Calu3 (cell line): ENCODE results near the gene MAML3. TPM values are rescaled to one million over a fixed set of nuclear protein-coding genes. Genes with fewer than 3 reads are reported as not detected.

Experiments
- BruUV-seq: library from RNA; stranded (reverse); fragments of 400-500 nt; replicated peaks from 2 replicates; lab custom pipeline; 2021; lab: Mats Ljungman, UMichigan
- CTCF ChIA-PET: fragments of 300-600 bp; sonication (Branson Sonifier 250); formaldehyde crosslinking; loops from one replicate; lab custom pipeline; 2022; ENCODE audit warnings: antibody characterized with exemption; lab: Charles Lee
- DNase-seq: peaks from one replicate; pipeline ENCODE4 v3.0.0; 2022
- H3K27ac Mint-ChIP-seq: one replicate; pipeline ENCODE4 v1.8.0; 2022; ENCODE audit warnings: mixed read lengths; ENCODE audit not compliant: unreplicated experiment
- H3K27me3 Mint-ChIP-seq: one replicate; pipeline ENCODE4 v1.8.0; 2022; ENCODE audit warnings: mixed read lengths; ENCODE audit not compliant: unreplicated experiment
- H3K36me3 Mint-ChIP-seq: one replicate; pipeline ENCODE4 v1.8.0; 2022; ENCODE audit warnings: mild to moderate bottlenecking, moderate library complexity, mixed read lengths; ENCODE audit not compliant: insufficient read depth, unreplicated experiment
- H3K4me1 Mint-ChIP-seq: one replicate; pipeline ENCODE4 v1.8.0; 2022; ENCODE audit warnings: mild to moderate bottlenecking, low read depth, mixed read lengths; ENCODE audit not compliant: unreplicated experiment
- H3K4me3 Mint-ChIP-seq: one replicate; pipeline ENCODE4 v1.8.0; 2022; ENCODE audit warnings: mild to moderate bottlenecking, low read depth, moderate library complexity, mixed read lengths; ENCODE audit not compliant: unreplicated experiment
- H3K9me3 Mint-ChIP-seq: one replicate; pipeline ENCODE4 v1.8.0; 2022; ENCODE audit warnings: low read depth, mixed read lengths; ENCODE audit not compliant: unreplicated experiment
- intact Hi-C: fragments of 100-400 bp; cut with micrococcal nuclease; formaldehyde crosslinking; loops from one replicate; pipeline ENCODE4 v1.10.0; 2022; ENCODE audit not compliant: unreplicated experiment
- total RNA-seq: library from RNA; stranded (reverse); gene quantifications from 2 replicates; pipeline ENCODE4 v1.2.3, GENCODE V29; 2022
- TF ChIP-seq, protein P1 (sequence below): fragments of 200-600 bp; IDR thresholded peaks from one replicate; pipeline ENCODE4 v1.8.0; 2022; ENCODE audit warnings: antibody characterized with exemption; ENCODE audit not compliant: unreplicated experiment

Gene MAML3
- total RNA-seq, 1 experiment from 2014 or later: 4.0 TPM

DNA sequence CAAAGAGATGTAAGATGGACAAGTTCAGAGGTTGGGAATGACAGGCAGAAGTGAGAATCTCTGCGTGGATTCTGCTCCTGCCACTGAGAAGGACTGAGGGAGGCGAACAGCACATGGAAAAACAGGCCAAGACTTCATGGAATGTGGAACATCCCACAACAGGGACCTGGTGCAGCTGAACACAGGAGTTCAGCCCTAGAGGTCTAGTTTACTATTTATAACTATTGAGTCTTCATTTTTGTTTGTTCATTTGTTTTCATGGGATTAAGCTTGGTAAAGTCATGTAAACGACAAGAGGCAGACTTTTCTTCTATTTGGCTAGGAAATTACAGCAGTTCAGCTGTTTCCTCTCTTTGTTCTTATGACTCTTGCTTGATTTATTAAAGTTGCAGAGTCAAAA lies 234.5 kb downstream of the MAML3 start:
- intact Hi-C loops: no loop called here
- no peak for DNase-seq
- Mint-ChIP-seq H3K27me3 (no peaks in the 10 kb centered on the region), H3K27ac (no peak overlapping the region), H3K36me3 (no peaks in the 10 kb centered on the region), H3K9me3 (no peaks in the 10 kb centered on the region), H3K4me3 (no peak overlapping the region), H3K4me1 (peaks cover 34% of the 10 kb centered on the region)
- TF ChIP-seq, protein P1, sequence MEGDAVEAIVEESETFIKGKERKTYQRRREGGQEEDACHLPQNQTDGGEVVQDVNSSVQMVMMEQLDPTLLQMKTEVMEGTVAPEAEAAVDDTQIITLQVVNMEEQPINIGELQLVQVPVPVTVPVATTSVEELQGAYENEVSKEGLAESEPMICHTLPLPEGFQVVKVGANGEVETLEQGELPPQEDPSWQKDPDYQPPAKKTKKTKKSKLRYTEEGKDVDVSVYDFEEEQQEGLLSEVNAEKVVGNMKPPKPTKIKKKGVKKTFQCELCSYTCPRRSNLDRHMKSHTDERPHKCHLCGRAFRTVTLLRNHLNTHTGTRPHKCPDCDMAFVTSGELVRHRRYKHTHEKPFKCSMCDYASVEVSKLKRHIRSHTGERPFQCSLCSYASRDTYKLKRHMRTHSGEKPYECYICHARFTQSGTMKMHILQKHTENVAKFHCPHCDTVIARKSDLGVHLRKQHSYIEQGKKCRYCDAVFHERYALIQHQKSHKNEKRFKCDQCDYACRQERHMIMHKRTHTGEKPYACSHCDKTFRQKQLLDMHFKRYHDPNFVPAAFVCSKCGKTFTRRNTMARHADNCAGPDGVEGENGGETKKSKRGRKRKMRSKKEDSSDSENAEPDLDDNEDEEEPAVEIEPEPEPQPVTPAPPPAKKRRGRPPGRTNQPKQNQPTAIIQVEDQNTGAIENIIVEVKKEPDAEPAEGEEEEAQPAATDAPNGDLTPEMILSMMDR: no peak
- no TSS peak for BruUV-seq
- CTCF ChIA-PET: no interaction called here

DNA sequence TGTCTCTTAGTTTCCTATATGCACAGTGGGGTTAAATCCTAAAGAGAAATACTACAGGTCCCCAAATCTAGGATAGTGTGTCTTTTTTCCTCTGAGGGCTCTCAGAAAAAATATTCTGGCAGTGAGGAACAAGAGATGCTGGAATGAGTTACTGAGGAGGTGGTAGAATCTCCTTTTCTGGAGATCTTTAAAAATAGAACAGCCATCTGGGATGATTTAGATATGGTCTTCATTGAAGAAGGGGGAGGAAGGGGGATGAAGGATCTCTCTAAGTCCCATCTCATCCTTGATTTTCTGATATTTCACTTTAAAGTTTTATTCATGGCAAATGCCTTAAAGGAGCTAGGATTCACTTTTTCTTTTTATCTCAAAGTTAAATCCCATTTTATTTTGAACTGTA lies 235.0 kb downstream of the MAML3 start:
- TF ChIP-seq, protein P1: no peak
- Mint-ChIP-seq H3K27ac (no peak overlapping the region), H3K4me3 (no peak overlapping the region), H3K4me1 (peaks cover 34% of the 10 kb centered on the region), H3K9me3 (no peaks in the 10 kb centered on the region), H3K36me3 (no peaks in the 10 kb centered on the region), H3K27me3 (no peaks in the 10 kb centered on the region)
- CTCF ChIA-PET: no interaction called here
- BruUV-seq: no TSS peak
- intact Hi-C loops: no loop called here
- DNase-seq: no peak

DNA sequence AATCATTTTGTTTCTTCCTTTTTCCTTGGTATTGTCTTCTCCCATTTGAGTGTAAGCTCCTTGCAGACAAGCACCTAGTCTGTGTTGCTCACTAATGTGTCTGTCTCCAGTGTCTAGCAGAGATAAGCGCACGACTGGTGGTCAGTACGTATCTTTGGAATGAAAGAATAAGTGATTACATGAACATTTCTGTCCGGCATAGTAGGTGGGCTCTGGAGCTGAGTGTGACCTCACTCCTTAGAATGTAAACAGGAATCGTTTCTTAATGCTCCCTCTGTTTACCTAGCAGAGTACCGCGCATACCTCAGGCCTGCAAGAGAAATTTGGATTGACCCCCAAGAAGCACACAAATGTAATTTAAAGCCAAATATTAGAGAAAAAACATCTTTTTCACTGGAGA lies 235.4 kb downstream of the MAML3 start:
- no peak overlapping the region for H3K27ac Mint-ChIP-seq
- no peak for DNase-seq
- CTCF ChIA-PET: no interaction called here
- no peak overlapping the region for H3K4me3 Mint-ChIP-seq
- intact Hi-C loops: no loop called here
- no peaks in the 10 kb centered on the region for H3K36me3 Mint-ChIP-seq
- peaks cover 34% of the 10 kb centered on the region for H3K4me1 Mint-ChIP-seq
- no TSS peak for BruUV-seq
- H3K9me3 Mint-ChIP-seq: no peaks in the 10 kb centered on the region
- TF ChIP-seq, protein P1: no peak
- no peaks in the 10 kb centered on the region for H3K27me3 Mint-ChIP-seq

DNA sequence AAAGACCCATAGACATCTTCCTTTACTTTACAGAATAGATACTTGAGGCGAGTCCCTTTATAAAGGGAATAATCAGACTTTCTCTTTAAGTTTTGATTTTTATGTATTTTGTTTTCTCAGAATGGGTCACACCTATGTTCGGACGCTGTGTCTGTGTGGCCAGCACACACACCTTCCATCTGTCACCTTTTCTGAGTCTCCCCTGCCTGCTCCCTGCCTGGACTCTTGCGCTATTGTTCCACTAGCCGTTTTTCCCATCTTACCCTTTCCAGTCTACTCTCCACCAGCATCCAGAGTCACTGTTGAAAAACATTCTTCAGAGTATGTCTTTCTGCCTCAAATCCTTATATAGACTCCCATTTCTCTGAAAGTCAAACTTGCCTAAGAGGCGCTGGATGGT lies 236.1 kb downstream of the MAML3 start:
- Mint-ChIP-seq H3K4me3 (no peak overlapping the region), H3K9me3 (no peaks in the 10 kb centered on the region), H3K4me1 (peaks cover 34% of the 10 kb centered on the region), H3K27ac (no peak overlapping the region), H3K36me3 (no peaks in the 10 kb centered on the region), H3K27me3 (no peaks in the 10 kb centered on the region)
- TF ChIP-seq, protein P1: no peak
- no peak for DNase-seq
- CTCF ChIA-PET: no interaction called here
- BruUV-seq: no TSS peak
- intact Hi-C loops: no loop called here
